DND-41 (cell line): ENCODE data around the gene ADRA1B.

Experiments used
- ATAC-seq: fragments of 200-7000 bp; cut with Tn5 transposase; 3 replicates; pipeline ENCODE4 v1.9.1; 2021; ENCODE audit warnings: low read depth; ENCODE audit not compliant: insufficient read depth
- DNase-seq: peaks from one replicate; pipeline ENCODE4 v3.0.0-alpha.2; 2020
- H2AFZ ChIP-seq: 2 replicates; pipeline ENCODE4 v1.6.0; 2012; ENCODE audit warnings: low read depth, low read length
- H3K27ac ChIP-seq: 2 replicates; pipeline ENCODE4 v1.5.1; 2012; ENCODE audit warnings: low read length, inconsistent platforms
- H3K27me3 ChIP-seq: fragments of 200-600 bp; sonication (generic); 2 replicates; pipeline ENCODE4 v1.6.0; 2012; ENCODE audit warnings: low read length, mild to moderate bottlenecking, inconsistent platforms; ENCODE audit not compliant: insufficient read depth, poor library complexity
- H3K36me3 ChIP-seq: 2 replicates; pipeline ENCODE4 v1.5.1; 2012; ENCODE audit warnings: low read length, inconsistent platforms; ENCODE audit not compliant: insufficient read depth
- H3K4me1 ChIP-seq: 2 replicates; pipeline ENCODE4 v1.5.1; 2012; ENCODE audit warnings: mild to moderate bottlenecking, low read length; ENCODE audit not compliant: insufficient read depth
- H3K4me2 ChIP-seq: 2 replicates; pipeline ENCODE4 v1.6.0; 2012; ENCODE audit warnings: mild to moderate bottlenecking, moderate library complexity, low read length, inconsistent platforms; ENCODE audit not compliant: insufficient read depth
- H3K4me3 ChIP-seq, 2 experiments: fragments of 200-600 bp in 1 of 2; shearing (Covaris generic) in 1 of 2; 2 replicates each; pipeline ENCODE4 v1.5.1; 2012 to 2016; ENCODE audit warnings: inconsistent platforms in 2 of 2, low read length in 2 of 2, mild to moderate bottlenecking in 2 of 2, low read depth in 1 of 2, moderate library complexity in 1 of 2
- H3K79me2 ChIP-seq: 2 replicates; pipeline ENCODE4 v1.6.0; 2012; ENCODE audit warnings: low read length, inconsistent platforms; ENCODE audit not compliant: insufficient read depth
- H3K9ac ChIP-seq: 2 replicates; pipeline ENCODE4 v1.6.0; 2012; ENCODE audit warnings: low read depth, mild to moderate bottlenecking, inconsistent platforms, low read length, moderate library complexity
- H3K9me3 ChIP-seq: 2 replicates; pipeline ENCODE4 v1.5.1; 2012; ENCODE audit warnings: low read length, moderate library complexity, mild to moderate bottlenecking, inconsistent platforms; ENCODE audit not compliant: insufficient read depth, severe bottlenecking
- H4K20me1 ChIP-seq: 2 replicates; pipeline ENCODE4 v1.6.0; 2012; ENCODE audit warnings: low read length; ENCODE audit not compliant: insufficient read depth
- CTCF ChIP-seq: IDR thresholded peaks from 2 replicates; pipeline ENCODE4 v1.5.1; 2012; ENCODE audit warnings: borderline replicate concordance, low read length, moderate library complexity, mild to moderate bottlenecking; ENCODE audit not compliant: poor library complexity, severe bottlenecking; ENCODE audit errors: extremely low read depth
- EZH2 ChIP-seq: IDR thresholded peaks from 3 replicates; pipeline ENCODE4 v1.6.1; 2012; ENCODE audit warnings: borderline replicate concordance, low read depth, mild to moderate bottlenecking, moderate library complexity, low read length, inconsistent platforms; ENCODE audit not compliant: severe bottlenecking

The ADRA1B gene

GRCh38 chr5:159903131-159903530 is 13.2 kb upstream of the ADRA1B start:
- no peak for DNase-seq
- H3K27ac ChIP-seq = no peak overlapping the region
- TF ChIP-seq CTCF = no peak
- no peak for TF ChIP-seq EZH2
- no peak overlapping the region for H3K9ac ChIP-seq
- H3K4me1 ChIP-seq = no peaks in the 10 kb centered on the region
- H3K27me3 ChIP-seq = no peaks in the 10 kb centered on the region
- no peaks in the 10 kb centered on the region for H3K36me3 ChIP-seq
- H3K9me3 ChIP-seq = no peaks in the 10 kb centered on the region
- no peak overlapping the region for H3K4me2 ChIP-seq
- no peak overlapping the region for H2AFZ ChIP-seq
- no peaks in the 10 kb centered on the region for H3K79me2 ChIP-seq
- ATAC-seq = no peak
- H4K20me1 ChIP-seq = no peaks in the 10 kb centered on the region
- H3K4me3 ChIP-seq = no peak overlapping the region

GRCh38 chr5:159904874-159905273 is 11.4 kb upstream of the ADRA1B start:
- H3K4me2 ChIP-seq = no peak overlapping the region
- no peaks in the 10 kb centered on the region for H3K9me3 ChIP-seq
- no peaks in the 10 kb centered on the region for H3K4me1 ChIP-seq
- no peak overlapping the region for H2AFZ ChIP-seq
- TF ChIP-seq CTCF (no peak), EZH2 (no peak)
- no peaks in the 10 kb centered on the region for H3K36me3 ChIP-seq
- H3K9ac ChIP-seq = no peak overlapping the region
- H3K27me3 ChIP-seq = no peaks in the 10 kb centered on the region
- no peak overlapping the region for H3K27ac ChIP-seq
- DNase-seq (no peak), ATAC-seq (no peak)
- no peaks in the 10 kb centered on the region for H4K20me1 ChIP-seq
- no peak overlapping the region for H3K4me3 ChIP-seq
- no peaks in the 10 kb centered on the region for H3K79me2 ChIP-seq

GRCh38 chr5:159905496-159905895 is 10.8 kb upstream of the ADRA1B start:
- no peak overlapping the region for H3K4me3 ChIP-seq
- H2AFZ ChIP-seq = no peak overlapping the region

More at GRCh38 chr5:159905496-159905895, 10.8 kb upstream of the ADRA1B start:
- Histone ChIP-seq H3K79me2 (no peaks in the 10 kb centered on the region), H3K9ac (no peak overlapping the region), H3K9me3 (no peaks in the 10 kb centered on the region), H4K20me1 (no peaks in the 10 kb centered on the region), H3K36me3 (no peaks in the 10 kb centered on the region), H3K27me3 (no peaks in the 10 kb centered on the region), H3K27ac (no peak overlapping the region), H3K4me1 (no peaks in the 10 kb centered on the region), H3K4me2 (no peak overlapping the region)
- ATAC-seq = peak; percentile 95
- TF ChIP-seq CTCF (no peak), EZH2 (no peak)
- DNase-seq = peak; percentile 12
